Adrenal gland (tissue), 12 donors: ENCODE measurements around the gene UGT3A1. TPM values are rescaled to one million over a fixed set of nuclear protein-coding genes. Genes with fewer than 3 reads are reported as not detected.

ENCODE experiments used
- DNase-seq, 7 donors: peaks; one replicate each; pipeline ENCODE4 v3.0.0-alpha.2; 2019 to 2020
- H3K27ac ChIP-seq, 5 donors: fragments of 200-600 bp; sonication (generic) in 4 of 5; 1 replicate in 3 of 5; 2 replicates in 2 of 5; pipeline versions ENCODE4 v1.5.1 to v1.8.0; 2016 to 2020; ENCODE audit warnings: mild to moderate bottlenecking in 1 of 5
- H3K27me3 ChIP-seq: fragments of 200-600 bp; 2 replicates; pipeline ENCODE4 v1.8.0; 2021
- H3K36me3 ChIP-seq, 2 donors: fragments of 200-600 bp; replicated peaks in 1 of 2; 1 replicate in 1 of 2; 2 replicates in 1 of 2; pipeline versions ENCODE4 v1.5.1 to v1.8.0; 2018 to 2022
- H3K4me1 ChIP-seq, 2 donors: fragments of 200-600 bp; replicated peaks in 1 of 2; 1 replicate in 1 of 2; 2 replicates in 1 of 2; pipeline versions ENCODE4 v1.5.1 to v1.8.0; 2018 to 2021
- H3K4me3 ChIP-seq, 4 donors: fragments of 200-600 bp; sonication (generic) in 3 of 4; one replicate each; pipeline ENCODE4 v1.5.1; 2016 to 2018
- H3K9me3 ChIP-seq, 3 donors: fragments of 200-600 bp; sonication (generic) in 1 of 3; replicated peaks in 1 of 3; 1 replicate in 2 of 3; 2 replicates in 1 of 3; pipeline versions ENCODE4 v1.5.1 to v1.8.0; 2016 to 2021
- CTCF ChIP-seq, 6 experiments: fragments of 450-650 bp in 4 of 6; fragments of 200-600 bp in 2 of 6; sonication (generic) in 1 of 6; IDR thresholded peaks; 1 replicate in 5 of 6; 2 replicates in 1 of 6; pipeline versions ENCODE4 v1.5.1 to v1.8.0; 2016 to 2021; ENCODE audit warnings: antibody characterized with exemption in 6 of 6, mild to moderate bottlenecking in 2 of 6, moderate library complexity in 1 of 6
- POLR2A ChIP-seq, 2 donors: fragments of 450-650 bp; IDR thresholded peaks; one replicate each; pipeline ENCODE4 v1.6.1; 2017; ENCODE audit warnings: antibody characterized with exemption in 2 of 2, mild to moderate bottlenecking in 2 of 2, moderate library complexity in 1 of 2
- WGBS, 4 donors: extraction: QIAGEN DNeasy Blood & Tissue Kit in 2 of 4; methylation state at CpG; one replicate each; pipeline versions ENCODE4 v1.1.5 to v1.1.7; 2013 to 2017; 5-methylcytosine and 5-hydroxymethylcytosine counted together
- intact Hi-C, 2 donors: fragments of 100-400 bp; cut with DNase I; formaldehyde crosslinking; loops; one replicate each; pipeline versions ENCODE4 v1.14.1 to v1.15.0; 2022 to 2023
- polyA plus RNA-seq, 3 donors: library from polyadenylated mRNA; stranded (reverse); fragments of 200-250 nt in 2 of 3; fragments of 350-450 nt in 1 of 3; fragmentation: Illumina TruSeq in 1 of 3; extraction: RNeasy Lipid Tissue Mini Kit (QIAGEN cat#74804) in 1 of 3; gene quantifications; one replicate each; pipeline ENCODE4 v1.2.3, GENCODE V29; 2013 to 2014
- total RNA-seq, 9 donors: library from RNA; depleted of rRNA in 4 of 9; stranded (reverse); fragments of >200 nt in 4 of 9; fragments of 120-200 nt in 1 of 9; fragmentation: NEBNext Ultra II Directional in 1 of 9; extraction: Animal tissue kit (Norgen Biotek cat#: 25700) in 1 of 9; gene quantifications; one replicate each; pipeline versions ENCODE4 v1.1.0 to v1.2.4, GENCODE V29; 2013 to 2023
- donor health status: healthy with polysubstance abuse.
- donor health status: Bipolar disorder and iron deficiency.
- donor health status: DM: yes; HTN: yes; CAD: no.
- donor health status: DM: no; HTN: no; CAD: no.
- donor health status: DM: no; HTN: no; CAD: no.
- donor health status: DM: yes; HTN: yes; CAD: no.

The UGT3A1 gene
- total and polyA plus RNA-seq, 12 donors = 0.22 TPM; not detected in 11

GRCh38 chr5:35902046-35902672 lies 89.0 kb downstream of the UGT3A1 start:
- Histone ChIP-seq H3K36me3 (no peaks in the 10 kb centered on the region), H3K9me3 (no peaks in the 10 kb centered on the region), H3K4me3 (no peak overlapping the region), H3K4me1 (no peaks in the 10 kb centered on the region), H3K27ac (no peak overlapping the region), H3K27me3 (no peaks in the 10 kb centered on the region)
- no peak for TF ChIP-seq CTCF (IDR thresholded peaks at IDR 0.05)
- TF ChIP-seq POLR2A (IDR thresholded peaks at IDR 0.05) = no peak
- 76 to 91% (median 78%) methylated on average over 2 of the region's 2 CpGs for WGBS, 4 donors
- DNase-seq = no peak
- intact Hi-C loops = no loop called here

Other genes starting within 250 kb of the UGT3A1 start
- gene IL7R, start 134.5 kb downstream of the UGT3A1 start, total RNA-seq = 10 to 100 TPM in 4 of 9 donors, 1 to 10 TPM in 5; 4.7 to 14.7 (median 8.1) TPM
- gene IL7R, start 134.5 kb downstream of the UGT3A1 start, polyA plus RNA-seq = 10 to 100 TPM in 1 of 3 donors, 1 to 10 TPM in 2; 1.2 to 14.2 (median 1.8) TPM
- not detected for gene CAPSL, start 52.8 kb downstream of the UGT3A1 start, total RNA-seq
- under 1 TPM in 1 of 3 donors, not detected in 2; 0.27 TPM for gene CAPSL, start 52.8 kb downstream of the UGT3A1 start, polyA plus RNA-seq
- 1 to 10 TPM in 2 of 9 donors, under 1 TPM in 3, not detected in 4; 0.13 to 1.7 (median 0.23) TPM for gene UGT3A2, start 75.5 kb upstream of the UGT3A1 start, total RNA-seq
- 1 to 10 TPM in 1 of 3 donors, under 1 TPM in 2; 0.08 to 1.6 (median 0.13) TPM for gene UGT3A2, start 75.5 kb upstream of the UGT3A1 start, polyA plus RNA-seq
- 10 to 100 TPM in 8 of 9 donors, 1 to 10 TPM in 1; 9.6 to 30.1 (median 15.1) TPM for gene LMBRD2, start 160.5 kb upstream of the UGT3A1 start, total RNA-seq
- 10 to 100 TPM in 1 of 3 donors, 1 to 10 TPM in 2; 2.3 to 24.8 (median 3.7) TPM for gene LMBRD2, start 160.5 kb upstream of the UGT3A1 start, polyA plus RNA-seq
- 10 to 100 TPM in 7 of 9 donors, 1 to 10 TPM in 2; 8.7 to 52.1 (median 14.9) TPM for gene SKP2, start 160.7 kb upstream of the UGT3A1 start, total RNA-seq
- 10 to 100 TPM in 1 of 3 donors, 1 to 10 TPM in 2; 2.9 to 11.3 (median 3.9) TPM for gene SKP2, start 160.7 kb upstream of the UGT3A1 start, polyA plus RNA-seq